GM12874 (cell line): ENCODE results near the gene SELENOK.

Experiments
- TF ChIP-seq, protein P1 (sequence below): IDR thresholded peaks from 2 replicates; pipeline ENCODE4 v1.5.1; 2011; ENCODE audit warnings: low read depth, mild to moderate bottlenecking, control low read depth, low read length, moderate library complexity; ENCODE audit not compliant: insufficient read depth

Gene SELENOK

DNA sequence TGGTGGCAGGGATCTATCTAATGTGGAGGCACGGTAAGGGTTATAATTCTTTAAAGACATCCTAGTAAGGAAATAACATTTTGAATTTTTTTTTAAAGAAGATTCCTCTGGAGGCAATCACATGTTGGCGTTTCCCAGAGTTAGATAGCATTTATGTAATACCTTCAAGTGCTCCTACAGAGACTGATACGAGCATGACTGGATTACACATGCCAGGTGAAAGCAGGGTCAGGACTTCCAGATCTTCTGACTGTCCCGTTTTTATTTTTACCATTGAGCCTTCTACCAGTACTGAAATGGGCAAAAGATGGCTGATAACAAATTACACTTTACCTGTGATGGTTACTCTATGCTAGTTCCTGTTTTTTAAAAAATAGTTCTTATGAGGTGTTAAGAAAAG is 31.5 kb downstream of the SELENOK start:
- TF ChIP-seq, protein P1, sequence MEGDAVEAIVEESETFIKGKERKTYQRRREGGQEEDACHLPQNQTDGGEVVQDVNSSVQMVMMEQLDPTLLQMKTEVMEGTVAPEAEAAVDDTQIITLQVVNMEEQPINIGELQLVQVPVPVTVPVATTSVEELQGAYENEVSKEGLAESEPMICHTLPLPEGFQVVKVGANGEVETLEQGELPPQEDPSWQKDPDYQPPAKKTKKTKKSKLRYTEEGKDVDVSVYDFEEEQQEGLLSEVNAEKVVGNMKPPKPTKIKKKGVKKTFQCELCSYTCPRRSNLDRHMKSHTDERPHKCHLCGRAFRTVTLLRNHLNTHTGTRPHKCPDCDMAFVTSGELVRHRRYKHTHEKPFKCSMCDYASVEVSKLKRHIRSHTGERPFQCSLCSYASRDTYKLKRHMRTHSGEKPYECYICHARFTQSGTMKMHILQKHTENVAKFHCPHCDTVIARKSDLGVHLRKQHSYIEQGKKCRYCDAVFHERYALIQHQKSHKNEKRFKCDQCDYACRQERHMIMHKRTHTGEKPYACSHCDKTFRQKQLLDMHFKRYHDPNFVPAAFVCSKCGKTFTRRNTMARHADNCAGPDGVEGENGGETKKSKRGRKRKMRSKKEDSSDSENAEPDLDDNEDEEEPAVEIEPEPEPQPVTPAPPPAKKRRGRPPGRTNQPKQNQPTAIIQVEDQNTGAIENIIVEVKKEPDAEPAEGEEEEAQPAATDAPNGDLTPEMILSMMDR, result no peak

DNA sequence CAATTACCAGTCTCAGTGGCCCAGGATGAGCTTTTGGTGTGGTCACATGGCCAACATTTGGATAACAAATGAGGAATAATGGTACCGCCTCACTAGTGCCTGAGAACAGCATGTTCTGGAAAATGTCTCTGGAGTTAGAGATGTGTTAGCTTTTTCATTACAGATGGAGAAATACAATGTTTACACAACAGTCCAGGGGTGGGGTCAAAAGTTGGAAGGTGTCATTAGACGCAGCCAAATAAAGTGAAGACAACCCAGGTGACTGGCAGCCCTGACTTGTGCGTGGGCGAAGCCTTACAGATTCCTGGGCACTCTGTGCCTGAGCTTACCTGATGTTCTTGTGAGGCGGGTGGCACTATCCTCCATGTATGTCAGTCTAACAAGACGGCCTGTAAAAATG is 32.5 kb downstream of the SELENOK start:
- TF ChIP-seq, protein P1, result no peak

DNA sequence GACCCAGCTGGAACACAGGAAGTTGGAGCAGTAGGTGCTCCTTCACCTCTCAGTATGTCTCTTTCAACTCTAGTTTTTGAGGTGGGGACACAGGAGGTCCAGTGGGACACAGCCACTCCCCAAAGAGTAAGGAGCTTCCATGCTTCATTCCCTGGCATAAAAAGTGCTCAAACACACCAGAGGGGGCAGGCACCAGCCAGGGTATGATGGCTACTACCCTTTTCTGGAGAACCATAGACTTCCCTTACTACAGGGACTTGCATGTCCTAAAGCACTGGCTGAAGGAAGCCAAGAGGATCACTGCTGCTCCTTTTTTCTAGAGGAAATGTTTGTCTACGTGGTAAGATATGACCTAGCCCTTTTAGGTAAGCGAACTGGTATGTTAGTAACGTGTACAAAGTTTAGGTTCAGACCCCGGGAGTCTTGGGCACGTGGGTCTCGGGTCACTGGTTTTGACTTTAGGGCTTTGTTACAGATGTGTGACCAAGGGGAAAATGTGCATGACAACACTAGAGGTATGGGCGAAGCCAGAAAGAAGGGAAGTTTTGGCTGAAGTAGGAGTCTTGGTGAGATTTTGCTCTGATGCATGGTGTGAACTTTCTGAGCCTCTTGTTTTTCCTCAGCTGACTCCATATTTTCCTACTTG is 33.4 kb downstream of the SELENOK start:
- TF ChIP-seq, protein P1, result no peak; the same call in 1 of the 2 replicates

DNA sequence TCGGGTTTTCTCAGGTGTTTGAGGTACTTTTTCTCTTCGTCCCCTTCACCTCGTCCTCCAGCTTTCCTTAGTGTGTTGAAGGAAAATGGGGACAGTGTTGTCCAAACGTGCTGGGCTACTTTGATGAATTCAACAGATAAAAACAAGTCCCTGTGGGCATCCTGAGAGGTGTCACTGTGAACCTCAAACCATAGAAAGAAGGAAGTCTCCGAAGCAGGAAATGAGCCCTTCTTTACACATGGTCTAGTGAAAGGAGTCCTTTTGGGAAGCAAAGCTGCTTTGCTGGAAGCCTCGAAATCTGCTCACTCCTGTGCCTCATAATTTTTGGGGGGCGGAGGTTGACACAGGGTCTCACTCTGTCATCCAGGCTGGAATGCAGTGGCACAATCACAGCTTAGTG is 34.7 kb downstream of the SELENOK start:
- TF ChIP-seq, protein P1, result no peak

DNA sequence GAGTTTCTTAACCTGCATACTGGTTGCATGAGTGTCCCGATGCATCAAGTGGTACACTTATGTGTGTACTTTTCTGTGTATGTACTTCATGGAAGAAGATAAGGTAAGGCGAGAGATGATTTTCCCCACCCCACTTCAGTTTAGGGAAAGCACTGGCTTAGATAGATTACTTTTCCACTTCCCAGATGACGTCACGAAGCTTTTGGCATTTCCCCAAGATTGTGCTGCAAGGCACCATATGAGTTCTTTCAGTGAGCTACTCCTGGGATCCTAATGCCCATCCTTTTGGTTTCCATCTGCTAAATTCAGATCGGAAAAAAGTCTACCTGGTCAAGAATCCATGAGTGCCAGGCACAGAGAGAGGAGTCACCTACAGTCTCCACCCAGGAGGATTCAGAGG is 40.8 kb downstream of the SELENOK start:
- TF ChIP-seq, protein P1, result no peak

DNA sequence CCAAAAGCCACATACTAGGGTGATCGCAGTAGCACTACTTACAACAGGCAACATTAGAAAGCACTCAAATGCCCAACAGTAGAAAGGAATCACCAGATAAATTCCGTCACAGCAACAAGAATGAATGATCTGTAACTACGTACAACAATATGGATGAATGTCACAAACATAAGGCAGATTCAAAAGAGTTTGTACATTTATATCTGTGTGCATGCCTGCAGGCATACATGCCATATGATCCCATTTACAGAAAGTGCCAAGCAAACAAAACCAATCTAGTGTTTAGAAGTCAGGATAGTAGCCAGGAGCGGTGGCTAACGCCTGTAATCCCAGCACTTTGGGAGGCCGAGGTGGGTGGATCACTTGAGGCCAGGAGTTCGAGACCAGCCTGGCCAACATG is 41.7 kb downstream of the SELENOK start:
- TF ChIP-seq, protein P1, result no peak

DNA sequence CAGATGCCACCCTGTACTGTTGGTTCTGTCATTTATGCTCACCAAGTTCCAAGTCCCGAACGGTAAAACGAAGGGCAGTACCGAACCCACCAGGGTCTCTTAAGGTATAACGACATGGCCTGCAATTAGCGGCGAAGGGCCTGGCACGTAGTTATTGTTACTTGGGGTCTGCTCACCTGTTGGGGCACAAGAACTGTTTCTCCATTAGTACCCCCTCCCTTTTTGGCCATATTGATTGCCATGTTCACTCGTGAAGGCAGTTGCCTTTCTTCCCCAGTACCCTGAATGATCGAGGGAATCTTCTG is 44.9 kb downstream of the SELENOK start:
- TF ChIP-seq, protein P1, result no peak
